Activated T-cell treated with anti-CD3 and anti-CD28 coated beads, Interleukin-2, amount 50 U/mL, for 48 hours (primary cell): ENCODE measurements around the gene AURKAIP1.

ENCODE experiments used
- DNase-seq, 2 experiments: peaks; one replicate each; pipeline ENCODE4 v3.0.0-alpha.2; 2020

Gene AURKAIP1

GRCh38 chr1:1359664-1360468 is 15.1 kb downstream of the AURKAIP1 start:
- DNase-seq: no peak

GRCh38 chr1:1359308-1359663 is 15.7 kb downstream of the AURKAIP1 start:
- no peak for DNase-seq

GRCh38 chr1:1358433-1359271 is 16.4 kb downstream of the AURKAIP1 start, which contains the start of gene MXRA8:
TSS of gene MXRA8 (minus strand) at chr1:1358555. CDS start at chr1:1358504, 51 bp downstream.
- DNase-seq: no peak

GRCh38 chr1:1357871-1358432 is 17.1 kb downstream of the AURKAIP1 start:
- DNase-seq: no peak

GRCh38 chr1:1356796-1357401 is 18.1 kb downstream of the AURKAIP1 start:
- DNase-seq: no peak

- no peak for DNase-seq
These were observed 18.7 kb downstream of the AURKAIP1 start for GRCh38 chr1:1356166-1356795.

- peak in 1 of 2 experiments; percentile 57 for DNase-seq
These were observed 19.6 kb downstream of the AURKAIP1 start for GRCh38 chr1:1355416-1355815.

- DNase-seq: no peak
These were observed 20.4 kb downstream of the AURKAIP1 start for GRCh38 chr1:1354271-1355247.

GRCh38 chr1:1353389-1354151 is 21.4 kb downstream of the AURKAIP1 start:
- DNase-seq: no peak

GRCh38 chr1:1352786-1353388 is 22.1 kb downstream of the AURKAIP1 start:
- DNase-seq: no peak

GRCh38 chr1:1351511-1352427 is 23.2 kb downstream of the AURKAIP1 start:
- no peak for DNase-seq

GRCh38 chr1:1349256-1350012 is 25.6 kb downstream of the AURKAIP1 start, which contains the start of gene DVL1:
TSS of gene DVL1 (minus strand) at chr1:1349418. CDS start at chr1:1349065, 353 bp downstream.
- peak; percentile 71 to 77 for DNase-seq

- DNase-seq: peak in 1 of 2 experiments; percentile 42
These were observed 26.4 kb downstream of the AURKAIP1 start for GRCh38 chr1:1348420-1349255.

- no peak for DNase-seq
These were observed 27.2 kb downstream of the AURKAIP1 start for GRCh38 chr1:1347663-1348419.

- DNase-seq: no peak
These were observed 27.9 kb downstream of the AURKAIP1 start for GRCh38 chr1:1347026-1347595.

GRCh38 chr1:1346501-1346890 is 28.5 kb downstream of the AURKAIP1 start:
- no peak for DNase-seq
